ENCODE measurements around the gene DEPDC7.

DNA sequence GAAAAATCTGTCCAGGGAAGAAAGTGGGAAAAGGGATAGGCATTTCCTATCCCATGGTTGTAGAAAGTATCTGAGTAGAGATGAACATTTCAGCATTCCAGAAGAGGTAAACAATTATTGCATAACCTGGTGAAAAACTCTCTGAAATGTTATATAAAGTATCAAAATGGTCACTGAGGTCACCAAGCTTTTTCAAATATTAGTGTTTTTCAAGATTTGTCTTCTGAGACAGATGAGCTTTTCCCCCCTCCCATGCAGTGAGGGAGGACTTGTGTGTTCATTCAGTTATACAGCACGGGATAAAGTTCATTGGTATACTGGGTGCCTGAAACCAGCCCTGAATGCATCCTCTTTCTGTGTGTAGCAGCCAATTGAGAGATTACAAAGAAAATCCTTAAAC lies 1.9 kb upstream of the DEPDC7 start:
- TF ChIP-seq CEBPB (IDR thresholded peaks at IDR 0.05; ENCODE audit: low read depth, low read length) = peak; percentile 70
- no peak for TF ChIP-seq POLR2A (IDR thresholded peaks at IDR 0.05; ENCODE audit: low read depth, low read length)
- TF ChIP-seq RCOR1 (IDR thresholded peaks at IDR 0.05; ENCODE audit: insufficient replicate concordance, low read length) = no peak
- TF ChIP-seq NFE2L2 (IDR thresholded peaks at IDR 0.05; ENCODE audit: low read depth, low read length) = no peak
- TF ChIP-seq, protein P1, sequence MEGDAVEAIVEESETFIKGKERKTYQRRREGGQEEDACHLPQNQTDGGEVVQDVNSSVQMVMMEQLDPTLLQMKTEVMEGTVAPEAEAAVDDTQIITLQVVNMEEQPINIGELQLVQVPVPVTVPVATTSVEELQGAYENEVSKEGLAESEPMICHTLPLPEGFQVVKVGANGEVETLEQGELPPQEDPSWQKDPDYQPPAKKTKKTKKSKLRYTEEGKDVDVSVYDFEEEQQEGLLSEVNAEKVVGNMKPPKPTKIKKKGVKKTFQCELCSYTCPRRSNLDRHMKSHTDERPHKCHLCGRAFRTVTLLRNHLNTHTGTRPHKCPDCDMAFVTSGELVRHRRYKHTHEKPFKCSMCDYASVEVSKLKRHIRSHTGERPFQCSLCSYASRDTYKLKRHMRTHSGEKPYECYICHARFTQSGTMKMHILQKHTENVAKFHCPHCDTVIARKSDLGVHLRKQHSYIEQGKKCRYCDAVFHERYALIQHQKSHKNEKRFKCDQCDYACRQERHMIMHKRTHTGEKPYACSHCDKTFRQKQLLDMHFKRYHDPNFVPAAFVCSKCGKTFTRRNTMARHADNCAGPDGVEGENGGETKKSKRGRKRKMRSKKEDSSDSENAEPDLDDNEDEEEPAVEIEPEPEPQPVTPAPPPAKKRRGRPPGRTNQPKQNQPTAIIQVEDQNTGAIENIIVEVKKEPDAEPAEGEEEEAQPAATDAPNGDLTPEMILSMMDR (conservative IDR thresholded peaks at IDR 0.05; ENCODE audit: low read depth, low read length) = no peak
- no peak for TF ChIP-seq RAD21 (IDR thresholded peaks at IDR 0.05; ENCODE audit: low read length)
- TF ChIP-seq, protein P2, sequence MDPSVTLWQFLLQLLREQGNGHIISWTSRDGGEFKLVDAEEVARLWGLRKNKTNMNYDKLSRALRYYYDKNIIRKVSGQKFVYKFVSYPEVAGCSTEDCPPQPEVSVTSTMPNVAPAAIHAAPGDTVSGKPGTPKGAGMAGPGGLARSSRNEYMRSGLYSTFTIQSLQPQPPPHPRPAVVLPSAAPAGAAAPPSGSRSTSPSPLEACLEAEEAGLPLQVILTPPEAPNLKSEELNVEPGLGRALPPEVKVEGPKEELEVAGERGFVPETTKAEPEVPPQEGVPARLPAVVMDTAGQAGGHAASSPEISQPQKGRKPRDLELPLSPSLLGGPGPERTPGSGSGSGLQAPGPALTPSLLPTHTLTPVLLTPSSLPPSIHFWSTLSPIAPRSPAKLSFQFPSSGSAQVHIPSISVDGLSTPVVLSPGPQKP (IDR thresholded peaks at IDR 0.05; ENCODE audit: borderline replicate concordance, low read depth, low read length) = no peak

Measured in IMR-90 (cell line).